Measurements from ENCODE around the gene DUSP23. TPM values are rescaled to one million over a fixed set of nuclear protein-coding genes. Genes with fewer than 3 reads are reported as not detected.

Gene DUSP23
- total RNA-seq, 2 experiments from 2014 or later: 13.0 to 14.1 TPM

DNA sequence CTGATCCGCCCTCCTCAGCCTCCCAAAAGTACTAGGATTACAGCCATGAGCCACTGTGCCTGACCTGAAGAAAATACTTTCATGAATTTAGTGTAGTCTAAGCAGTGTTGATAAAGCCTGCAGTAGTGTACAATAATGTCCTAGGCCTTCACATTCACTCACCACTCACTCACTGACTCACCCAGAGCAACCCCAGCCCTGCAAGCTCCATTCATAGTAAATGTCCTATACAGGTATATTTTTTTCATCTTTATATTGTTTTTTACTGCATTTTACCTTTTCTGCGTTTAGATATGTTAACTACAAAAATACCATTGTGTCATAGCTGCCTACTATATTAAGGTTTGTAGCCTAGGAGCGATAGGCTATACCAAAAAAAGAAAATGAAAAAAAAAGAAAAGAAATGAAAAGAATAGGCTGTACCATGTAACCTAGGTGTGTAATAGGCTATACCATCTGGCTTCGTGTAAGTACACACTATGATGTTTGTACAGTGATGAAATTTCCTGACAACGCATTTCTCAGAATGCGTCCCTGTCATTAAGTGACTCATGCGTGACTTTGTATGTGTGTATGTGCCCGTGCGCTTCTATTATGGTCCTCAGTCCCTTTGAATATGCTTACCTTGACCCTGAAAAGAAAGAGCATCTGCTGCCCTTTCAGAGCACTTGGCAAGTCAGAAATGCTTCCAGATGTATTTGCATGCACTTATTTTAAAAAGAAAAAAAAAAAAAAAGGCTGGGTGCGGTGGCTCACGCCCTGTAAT is 36.7 kb downstream of the DUSP23 start:
- intact Hi-C loops (cut with micrococcal nuclease): no loop called here
- no peaks in the 10 kb centered on the region for H3K9me3 Mint-ChIP-seq
- H3K36me3 Mint-ChIP-seq (ENCODE audit: low read depth): no peaks in the 10 kb centered on the region
- no peak for DNase-seq
- H3K27ac Mint-ChIP-seq: no peak overlapping the region
- peaks cover 11% of the 10 kb centered on the region for H3K4me1 Mint-ChIP-seq (ENCODE audit: low read depth)
- CTCF ChIA-PET: interaction anchor here (1.1 kb wide), 1 partner anchor 190 kb away, joined by 3 read pairs; no protein-coding TSS in a partner anchor
- H3K4me3 Mint-ChIP-seq: no peak overlapping the region
- H3K27me3 Mint-ChIP-seq (ENCODE audit: low read depth): no peaks in the 10 kb centered on the region

DNA sequence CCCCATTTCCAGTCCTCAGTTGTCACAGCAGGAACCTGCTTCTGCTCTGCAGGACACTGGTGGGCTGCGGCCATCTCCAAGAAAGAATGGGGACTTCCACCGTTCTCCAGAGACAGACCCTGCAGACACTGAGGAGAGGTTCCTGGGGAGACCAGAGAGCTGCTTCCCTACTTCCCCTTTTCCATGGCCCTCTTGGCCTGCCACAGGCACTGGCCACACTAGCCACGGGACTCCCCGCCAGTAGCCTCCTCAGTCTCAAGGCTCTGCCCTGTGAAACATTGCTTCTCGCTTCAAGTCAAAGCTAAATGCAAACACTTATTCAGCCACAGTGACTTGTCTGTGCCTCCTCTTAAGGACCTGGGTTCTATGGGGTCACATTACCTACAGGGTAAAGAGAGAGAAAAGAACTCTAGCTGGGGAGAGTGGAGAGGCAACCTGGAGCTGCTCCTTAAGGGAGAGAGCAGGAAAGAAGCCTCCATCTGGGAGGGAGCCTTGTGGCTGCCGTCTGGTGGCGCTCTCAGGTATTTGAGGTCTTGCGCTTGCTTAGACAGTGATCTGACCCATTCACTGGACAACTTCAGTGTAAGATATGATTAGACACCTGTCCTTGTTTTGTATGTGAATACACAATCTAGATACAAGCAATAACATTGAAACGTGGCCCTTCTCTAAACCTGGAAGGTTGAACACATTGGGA is 40.6 kb downstream of the DUSP23 start:
- H3K27me3 Mint-ChIP-seq (ENCODE audit: low read depth): no peaks in the 10 kb centered on the region
- H3K9me3 Mint-ChIP-seq: no peaks in the 10 kb centered on the region
- CTCF ChIA-PET: interaction anchor here (0.6 kb wide), 1 partner anchor 1271 kb away, joined by 4 read pairs; no protein-coding TSS in a partner anchor
- intact Hi-C loops (cut with micrococcal nuclease): no loop called here
- no peaks in the 10 kb centered on the region for H3K36me3 Mint-ChIP-seq (ENCODE audit: low read depth)
- peaks cover 23% of the 10 kb centered on the region for H3K4me1 Mint-ChIP-seq (ENCODE audit: low read depth)
- no peak overlapping the region for H3K4me3 Mint-ChIP-seq
- H3K27ac Mint-ChIP-seq: no peak overlapping the region
- DNase-seq: no peak

- DNase-seq: no peak
- H3K9me3 Mint-ChIP-seq: no peaks in the 10 kb centered on the region
- CTCF ChIA-PET: interaction anchor here (1.7 kb wide), 1 partner anchor 24 kb away, joined by 5 read pairs; no protein-coding TSS in a partner anchor
- intact Hi-C loops (cut with micrococcal nuclease): no loop called here
- H3K4me1 Mint-ChIP-seq (ENCODE audit: low read depth): peaks cover 41% of the 10 kb centered on the region
- no peak overlapping the region for H3K27ac Mint-ChIP-seq
- no peaks in the 10 kb centered on the region for H3K27me3 Mint-ChIP-seq (ENCODE audit: low read depth)
- H3K4me3 Mint-ChIP-seq: no peak overlapping the region
- no peaks in the 10 kb centered on the region for H3K36me3 Mint-ChIP-seq (ENCODE audit: low read depth)
Observed at GRCh38 chr1:159823406-159823805, 42.6 kb downstream of the DUSP23 start.

GRCh38 chr1:159825564-159825963 is 44.8 kb downstream of the DUSP23 start:
- no peaks in the 10 kb centered on the region for H3K27me3 Mint-ChIP-seq (ENCODE audit: low read depth)
- H3K4me3 Mint-ChIP-seq: no peak overlapping the region
- peaks cover 34% of the 10 kb centered on the region for H3K4me1 Mint-ChIP-seq (ENCODE audit: low read depth)
- CTCF ChIA-PET: interaction anchor here (1.0 to 1.1 kb wide), 2 partner anchors 19 to 25 kb away, joined by 3 to 4 read pairs; no protein-coding TSS in a partner anchor
- no peak for DNase-seq
- no peaks in the 10 kb centered on the region for H3K9me3 Mint-ChIP-seq
- no peaks in the 10 kb centered on the region for H3K36me3 Mint-ChIP-seq (ENCODE audit: low read depth)
- no peak overlapping the region for H3K27ac Mint-ChIP-seq
- intact Hi-C loops (cut with micrococcal nuclease): loop anchor here (5.0 kb wide), 1 partner anchor 43 kb away; the partner anchor contains the start of gene DUSP23

DNA sequence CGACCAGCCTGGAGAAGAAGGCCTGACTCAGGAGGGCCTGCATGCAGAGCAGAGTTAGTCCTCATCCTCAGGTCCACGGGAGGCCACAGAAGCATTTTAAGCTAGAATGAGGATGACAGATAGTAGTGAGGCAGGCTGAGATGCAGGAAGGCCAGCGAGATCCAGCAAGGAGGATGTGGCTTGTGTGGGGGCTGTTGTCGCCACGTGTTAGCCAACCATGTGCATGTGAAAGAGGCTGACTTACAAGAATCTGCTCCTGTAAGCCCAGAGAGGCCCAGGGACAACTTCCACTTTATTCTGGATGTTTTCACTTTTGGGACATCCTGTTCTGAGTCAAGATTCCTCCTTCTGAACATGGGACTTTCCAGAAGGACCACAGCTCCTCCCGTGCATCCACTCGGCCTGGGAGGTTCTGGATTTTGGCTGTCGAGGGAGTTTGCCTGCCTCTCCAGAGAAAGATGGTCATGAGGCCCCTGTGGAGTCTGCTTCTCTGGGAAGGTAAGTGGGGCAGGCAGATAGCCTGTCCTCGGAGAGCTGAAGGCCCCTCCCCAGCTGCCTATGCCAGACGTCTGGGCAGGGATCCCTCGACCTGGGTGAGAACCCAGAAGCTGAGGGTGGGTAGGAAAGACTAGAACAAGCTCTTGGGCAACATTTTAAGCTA is 45.8 kb downstream of the DUSP23 start, which contains the start of gene SLAMF8:
Gene SLAMF8, plus strand, starts transcription at position 433 of the 661 bp plus-strand sequence. Its CDS starts 26 bp downstream, at position 459.
- H3K36me3 Mint-ChIP-seq (ENCODE audit: low read depth): no peaks in the 10 kb centered on the region
- no peaks in the 10 kb centered on the region for H3K27me3 Mint-ChIP-seq (ENCODE audit: low read depth)
- CTCF ChIA-PET: interaction anchor here (1.3 to 1.9 kb wide), 2 partner anchors 28 to 65 kb away, joined by 6 to 8 read pairs; no protein-coding TSS in a partner anchor
- peaks cover 34% of the 10 kb centered on the region for H3K4me1 Mint-ChIP-seq (ENCODE audit: low read depth)
- H3K27ac Mint-ChIP-seq: peak within 1 kb of the TSS; percentile 48
- DNase-seq: peak; percentile 76
- H3K9me3 Mint-ChIP-seq: no peaks in the 10 kb centered on the region
- H3K4me3 Mint-ChIP-seq: no peak within 1 kb of the TSS
- intact Hi-C loops (cut with micrococcal nuclease): loop anchor here (5.0 kb wide), 1 partner anchor 44 kb away; the partner anchor contains the start of gene DUSP23

DNA sequence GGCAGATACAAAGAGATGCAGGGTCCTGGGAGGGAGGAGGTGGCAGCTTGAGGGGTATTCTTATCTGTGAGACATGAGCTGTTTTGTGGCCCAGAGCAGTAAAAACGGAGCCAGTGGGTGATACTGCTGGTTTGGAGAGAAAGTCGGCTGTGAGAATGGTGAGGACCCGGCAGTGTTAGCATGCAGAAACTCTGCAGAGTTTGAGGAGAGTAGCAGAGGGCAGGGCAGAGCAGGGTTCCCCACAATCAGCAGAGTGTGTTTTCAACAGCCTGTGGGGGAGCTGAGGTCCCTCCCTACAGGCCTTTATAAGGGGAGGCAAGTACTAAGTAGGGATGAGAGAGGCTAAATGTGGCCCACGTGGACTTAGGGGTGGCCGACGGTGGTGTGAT is 46.3 kb downstream of the DUSP23 start:
- Mint-ChIP-seq H3K27ac (no peak overlapping the region), H3K4me1 (ENCODE audit: low read depth) (peaks cover 34% of the 10 kb centered on the region), H3K4me3 (no peak overlapping the region), H3K27me3 (ENCODE audit: low read depth) (no peaks in the 10 kb centered on the region), H3K36me3 (ENCODE audit: low read depth) (no peaks in the 10 kb centered on the region), H3K9me3 (no peaks in the 10 kb centered on the region)
- no peak for DNase-seq
- CTCF ChIA-PET: interaction anchor here (0.7 to 1.9 kb wide), 3 partner anchors 29 to 65 kb away, joined by 4 to 8 read pairs (median 6); no protein-coding TSS in a partner anchor
- intact Hi-C loops (cut with micrococcal nuclease): loop anchor here (5.0 kb wide), 1 partner anchor 45 kb away; the partner anchor contains the start of gene DUSP23

GRCh38 chr1:159827549-159827948 is 46.8 kb downstream of the DUSP23 start:
- CTCF ChIA-PET: interaction anchor here (0.7 to 1.9 kb wide), 3 partner anchors 29 to 64 kb away, joined by 4 to 8 read pairs (median 6); no protein-coding TSS in a partner anchor
- Mint-ChIP-seq H3K36me3 (ENCODE audit: low read depth) (no peaks in the 10 kb centered on the region), H3K9me3 (no peaks in the 10 kb centered on the region), H3K4me1 (ENCODE audit: low read depth) (peaks cover 34% of the 10 kb centered on the region), H3K27ac (no peak overlapping the region), H3K27me3 (ENCODE audit: low read depth) (no peaks in the 10 kb centered on the region), H3K4me3 (no peak overlapping the region)
- DNase-seq: no peak
- intact Hi-C loops (cut with micrococcal nuclease): loop anchor here (5.0 kb wide), 1 partner anchor 45 kb away; the partner anchor contains the start of gene DUSP23

GRCh38 chr1:159828176-159828575 is 47.4 kb downstream of the DUSP23 start:
- H3K4me1 Mint-ChIP-seq (ENCODE audit: low read depth): peaks cover 34% of the 10 kb centered on the region
- CTCF ChIA-PET: interaction anchor here (1.9 kb wide), 1 partner anchor 30 kb away, joined by 6 read pairs; no protein-coding TSS in a partner anchor
- intact Hi-C loops (cut with micrococcal nuclease): loop anchor here (5.0 kb wide), 1 partner anchor 46 kb away; the partner anchor contains the start of gene DUSP23
- H3K4me3 Mint-ChIP-seq: no peak overlapping the region
- H3K36me3 Mint-ChIP-seq (ENCODE audit: low read depth): no peaks in the 10 kb centered on the region
- H3K9me3 Mint-ChIP-seq: no peaks in the 10 kb centered on the region
- no peak for DNase-seq
- no peaks in the 10 kb centered on the region for H3K27me3 Mint-ChIP-seq (ENCODE audit: low read depth)
- no peak overlapping the region for H3K27ac Mint-ChIP-seq

- CTCF ChIA-PET: no interaction called here
- H3K4me1 Mint-ChIP-seq (ENCODE audit: low read depth): peaks cover 34% of the 10 kb centered on the region
- intact Hi-C loops (cut with micrococcal nuclease): loop anchor here (5.0 kb wide), 1 partner anchor 46 kb away; the partner anchor contains the start of gene DUSP23
- H3K4me3 Mint-ChIP-seq: no peak overlapping the region
- no peaks in the 10 kb centered on the region for H3K9me3 Mint-ChIP-seq
- H3K36me3 Mint-ChIP-seq (ENCODE audit: low read depth): no peaks in the 10 kb centered on the region
- no peak overlapping the region for H3K27ac Mint-ChIP-seq
- no peaks in the 10 kb centered on the region for H3K27me3 Mint-ChIP-seq (ENCODE audit: low read depth)
- DNase-seq: no peak
Observed at GRCh38 chr1:159828581-159829272, 48.0 kb downstream of the DUSP23 start.

DNA sequence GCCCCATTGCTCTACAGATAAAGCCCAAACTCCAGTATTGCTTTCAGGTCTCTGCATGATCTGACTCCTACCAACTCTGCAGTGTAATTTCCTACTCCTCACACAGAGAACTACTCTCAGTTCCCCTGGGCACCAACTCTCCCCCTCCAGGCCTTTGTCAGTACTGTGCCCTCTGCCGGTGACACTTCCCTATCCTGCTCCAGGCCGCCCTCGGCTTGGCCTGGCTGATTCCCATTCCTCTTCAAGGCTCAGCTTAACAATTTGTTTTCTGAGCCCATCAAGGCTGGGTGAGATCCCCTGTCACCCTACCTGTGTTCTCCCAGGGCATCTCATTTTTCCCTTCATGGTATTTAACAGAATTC is 48.5 kb downstream of the DUSP23 start:
- no peak overlapping the region for H3K4me3 Mint-ChIP-seq
- H3K27ac Mint-ChIP-seq: no peak overlapping the region
- no peaks in the 10 kb centered on the region for H3K36me3 Mint-ChIP-seq (ENCODE audit: low read depth)
- no peak for DNase-seq
- no peaks in the 10 kb centered on the region for H3K27me3 Mint-ChIP-seq (ENCODE audit: low read depth)
- H3K4me1 Mint-ChIP-seq (ENCODE audit: low read depth): peaks cover 34% of the 10 kb centered on the region
- intact Hi-C loops (cut with micrococcal nuclease): loop anchor here (5.0 kb wide), 1 partner anchor 47 kb away; the partner anchor contains the start of gene DUSP23
- H3K9me3 Mint-ChIP-seq: no peaks in the 10 kb centered on the region
- CTCF ChIA-PET: interaction anchor here (1.3 kb wide), 1 partner anchor 30 kb away, joined by 5 read pairs; no protein-coding TSS in a partner anchor

- no peak overlapping the region for H3K27ac Mint-ChIP-seq
- DNase-seq: no peak
- intact Hi-C loops (cut with micrococcal nuclease): loop anchor here (5.0 kb wide), 1 partner anchor 48 kb away; the partner anchor contains the start of gene DUSP23
- H3K27me3 Mint-ChIP-seq (ENCODE audit: low read depth): no peaks in the 10 kb centered on the region
- H3K4me3 Mint-ChIP-seq: no peak overlapping the region
- H3K36me3 Mint-ChIP-seq (ENCODE audit: low read depth): no peaks in the 10 kb centered on the region
- H3K4me1 Mint-ChIP-seq (ENCODE audit: low read depth): peaks cover 34% of the 10 kb centered on the region
- CTCF ChIA-PET: interaction anchor here (1.3 kb wide), 1 partner anchor 31 kb away, joined by 5 read pairs; no protein-coding TSS in a partner anchor
- H3K9me3 Mint-ChIP-seq: no peaks in the 10 kb centered on the region
Observed at GRCh38 chr1:159829822-159830465, 49.2 kb downstream of the DUSP23 start.

All from activated naive CD4-positive, alpha-beta T cell treated with anti-CD3 and anti-CD28 coated beads for 36 hours (primary cell).